Measurements from ENCODE around the gene NFKBIE. TPM values are rescaled to one million over a fixed set of nuclear protein-coding genes. Genes with fewer than 3 reads are reported as not detected.
A peak's percentile ranks its signal among the peaks of the same experiment; 100 is the strongest.

Gene NFKBIE
- total and polyA plus RNA-seq, 2 of the 13 experiments (the other 11 are each of a cell fraction or from before 2014, with no cell fraction given), result 6.7 to 14.5 TPM

DNA sequence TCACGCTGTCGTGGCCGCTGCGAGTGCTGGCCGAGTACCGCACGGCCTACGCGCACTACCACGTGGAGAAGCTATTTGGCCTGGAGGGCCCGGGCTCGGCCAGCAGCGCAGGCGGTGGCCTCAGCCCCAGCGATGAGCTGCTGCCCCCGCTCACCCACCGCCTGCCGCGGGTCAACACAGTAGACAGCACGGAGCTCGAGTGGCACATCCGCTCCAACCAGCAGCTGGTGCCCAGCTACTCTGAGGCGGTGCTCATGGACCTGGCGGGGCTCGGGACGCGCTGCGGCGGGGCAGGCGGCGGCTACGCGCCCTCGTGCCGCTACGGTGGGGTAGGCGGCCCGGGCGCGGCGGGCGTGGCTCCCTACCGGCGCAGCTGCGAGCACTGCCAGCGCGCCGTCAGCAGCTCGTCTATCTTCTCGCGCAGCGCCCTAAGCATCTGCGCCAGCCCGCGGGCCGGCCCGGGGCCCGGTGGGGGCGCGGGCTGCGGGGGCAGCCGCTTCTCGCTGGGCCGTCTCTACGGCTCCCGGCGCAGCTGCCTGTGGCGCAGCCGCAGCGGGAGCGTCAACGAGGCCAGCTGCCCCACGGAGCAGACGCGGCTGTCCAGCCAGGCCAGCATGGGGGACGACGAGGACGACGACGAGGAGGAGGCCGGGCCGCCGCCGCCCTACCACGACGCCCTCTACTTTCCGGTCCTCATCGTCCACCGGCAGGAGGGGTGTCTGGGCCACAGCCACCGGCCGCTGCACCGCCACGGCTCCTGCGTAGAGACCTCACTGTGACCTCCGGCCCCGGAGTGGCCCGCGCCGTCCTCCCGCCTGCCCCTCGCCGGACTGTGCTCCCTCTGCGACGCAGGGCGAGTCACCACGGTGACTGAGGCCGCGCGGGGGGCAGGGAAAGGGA is 10.6 kb upstream of the NFKBIE start (continued):
- TF ChIP-seq, protein P1, sequence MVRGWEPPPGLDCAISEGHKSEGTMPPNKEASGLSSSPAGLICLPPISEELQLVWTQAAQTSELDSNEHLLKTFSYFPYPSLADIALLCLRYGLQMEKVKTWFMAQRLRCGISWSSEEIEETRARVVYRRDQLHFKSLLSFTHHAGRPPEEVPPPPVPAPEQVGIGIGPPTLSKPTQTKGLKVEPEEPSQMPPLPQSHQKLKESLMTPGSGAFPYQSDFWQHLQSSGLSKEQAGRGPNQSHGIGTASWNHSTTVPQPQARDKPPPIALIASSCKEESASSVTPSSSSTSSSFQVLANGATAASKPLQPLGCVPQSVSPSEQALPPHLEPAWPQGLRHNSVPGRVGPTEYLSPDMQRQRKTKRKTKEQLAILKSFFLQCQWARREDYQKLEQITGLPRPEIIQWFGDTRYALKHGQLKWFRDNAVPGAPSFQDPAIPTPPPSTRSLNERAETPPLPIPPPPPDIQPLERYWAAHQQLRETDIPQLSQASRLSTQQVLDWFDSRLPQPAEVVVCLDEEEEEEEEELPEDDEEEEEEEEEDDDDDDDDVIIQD (CRISPR knock-in tag; IDR thresholded peaks at IDR 0.05; ENCODE audit: low read depth), result no peak
- TF ChIP-seq ZNF607 (CRISPR knock-in tag; IDR thresholded peaks at IDR 0.05; ENCODE audit: borderline replicate concordance) (no peak), ZNF563 (CRISPR knock-in tag; IDR thresholded peaks at IDR 0.05) (peak; percentile 85; the same call in 1 of the 2 replicates), GPN1 (CRISPR knock-in tag; IDR thresholded peaks at IDR 0.05; ENCODE audit: borderline replicate concordance) (no peak), SRSF1 (optimal IDR thresholded peaks at IDR 0.05; ENCODE audit: low read depth, low read length) (no peak), ZNF589 (CRISPR knock-in tag; conservative IDR thresholded peaks at IDR 0.05) (peak; percentile 78; the same call in 1 of the 2 replicates), IRF2 (CRISPR knock-in tag; IDR thresholded peaks at IDR 0.05) (no peak), KDM5B (CRISPR knock-in tag; IDR thresholded peaks at IDR 0.05; ENCODE audit: borderline replicate concordance) (peak; percentile 56), HOXA3 (CRISPR knock-in tag; IDR thresholded peaks at IDR 0.05) (peak; percentile 57), FLYWCH1 (CRISPR knock-in tag; IDR thresholded peaks at IDR 0.05) (peak; percentile 54; the same call in 1 of the 2 replicates)
- TF ChIP-seq, protein P2, sequence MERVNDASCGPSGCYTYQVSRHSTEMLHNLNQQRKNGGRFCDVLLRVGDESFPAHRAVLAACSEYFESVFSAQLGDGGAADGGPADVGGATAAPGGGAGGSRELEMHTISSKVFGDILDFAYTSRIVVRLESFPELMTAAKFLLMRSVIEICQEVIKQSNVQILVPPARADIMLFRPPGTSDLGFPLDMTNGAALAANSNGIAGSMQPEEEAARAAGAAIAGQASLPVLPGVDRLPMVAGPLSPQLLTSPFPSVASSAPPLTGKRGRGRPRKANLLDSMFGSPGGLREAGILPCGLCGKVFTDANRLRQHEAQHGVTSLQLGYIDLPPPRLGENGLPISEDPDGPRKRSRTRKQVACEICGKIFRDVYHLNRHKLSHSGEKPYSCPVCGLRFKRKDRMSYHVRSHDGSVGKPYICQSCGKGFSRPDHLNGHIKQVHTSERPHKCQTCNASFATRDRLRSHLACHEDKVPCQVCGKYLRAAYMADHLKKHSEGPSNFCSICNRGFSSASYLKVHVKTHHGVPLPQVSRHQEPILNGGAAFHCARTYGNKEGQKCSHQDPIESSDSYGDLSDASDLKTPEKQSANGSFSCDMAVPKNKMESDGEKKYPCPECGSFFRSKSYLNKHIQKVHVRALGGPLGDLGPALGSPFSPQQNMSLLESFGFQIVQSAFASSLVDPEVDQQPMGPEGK (CRISPR knock-in tag; IDR thresholded peaks at IDR 0.05), result peak; percentile 11; the same call in 1 of the 2 replicates
- TF ChIP-seq, protein P3, sequence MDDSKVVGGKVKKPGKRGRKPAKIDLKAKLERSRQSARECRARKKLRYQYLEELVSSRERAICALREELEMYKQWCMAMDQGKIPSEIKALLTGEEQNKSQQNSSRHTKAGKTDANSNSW (CRISPR knock-in tag; IDR thresholded peaks at IDR 0.05; ENCODE audit: borderline replicate concordance), result 0 out of 2 replicates have a peak, but pooled peaks have one; percentile 78
- TF ChIP-seq, protein P4, sequence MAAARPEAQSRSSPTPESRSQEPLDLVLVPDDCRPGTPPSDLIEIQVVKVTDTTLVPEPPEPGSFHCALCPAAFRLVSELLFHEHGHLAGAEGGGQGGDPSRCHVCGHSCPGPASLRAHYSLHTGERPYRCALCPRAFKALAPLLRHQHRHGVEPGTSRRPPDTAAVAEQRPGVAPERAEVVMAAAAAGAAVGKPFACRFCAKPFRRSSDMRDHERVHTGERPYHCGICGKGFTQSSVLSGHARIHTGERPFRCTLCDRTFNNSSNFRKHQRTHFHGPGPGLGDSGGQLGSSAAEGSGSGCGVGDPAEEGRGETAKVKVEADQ (CRISPR knock-in tag; IDR thresholded peaks at IDR 0.05; ENCODE audit: borderline replicate concordance), result 0 out of 2 replicates have a peak, but pooled peaks have one; percentile 72
- TF ChIP-seq, protein P5, sequence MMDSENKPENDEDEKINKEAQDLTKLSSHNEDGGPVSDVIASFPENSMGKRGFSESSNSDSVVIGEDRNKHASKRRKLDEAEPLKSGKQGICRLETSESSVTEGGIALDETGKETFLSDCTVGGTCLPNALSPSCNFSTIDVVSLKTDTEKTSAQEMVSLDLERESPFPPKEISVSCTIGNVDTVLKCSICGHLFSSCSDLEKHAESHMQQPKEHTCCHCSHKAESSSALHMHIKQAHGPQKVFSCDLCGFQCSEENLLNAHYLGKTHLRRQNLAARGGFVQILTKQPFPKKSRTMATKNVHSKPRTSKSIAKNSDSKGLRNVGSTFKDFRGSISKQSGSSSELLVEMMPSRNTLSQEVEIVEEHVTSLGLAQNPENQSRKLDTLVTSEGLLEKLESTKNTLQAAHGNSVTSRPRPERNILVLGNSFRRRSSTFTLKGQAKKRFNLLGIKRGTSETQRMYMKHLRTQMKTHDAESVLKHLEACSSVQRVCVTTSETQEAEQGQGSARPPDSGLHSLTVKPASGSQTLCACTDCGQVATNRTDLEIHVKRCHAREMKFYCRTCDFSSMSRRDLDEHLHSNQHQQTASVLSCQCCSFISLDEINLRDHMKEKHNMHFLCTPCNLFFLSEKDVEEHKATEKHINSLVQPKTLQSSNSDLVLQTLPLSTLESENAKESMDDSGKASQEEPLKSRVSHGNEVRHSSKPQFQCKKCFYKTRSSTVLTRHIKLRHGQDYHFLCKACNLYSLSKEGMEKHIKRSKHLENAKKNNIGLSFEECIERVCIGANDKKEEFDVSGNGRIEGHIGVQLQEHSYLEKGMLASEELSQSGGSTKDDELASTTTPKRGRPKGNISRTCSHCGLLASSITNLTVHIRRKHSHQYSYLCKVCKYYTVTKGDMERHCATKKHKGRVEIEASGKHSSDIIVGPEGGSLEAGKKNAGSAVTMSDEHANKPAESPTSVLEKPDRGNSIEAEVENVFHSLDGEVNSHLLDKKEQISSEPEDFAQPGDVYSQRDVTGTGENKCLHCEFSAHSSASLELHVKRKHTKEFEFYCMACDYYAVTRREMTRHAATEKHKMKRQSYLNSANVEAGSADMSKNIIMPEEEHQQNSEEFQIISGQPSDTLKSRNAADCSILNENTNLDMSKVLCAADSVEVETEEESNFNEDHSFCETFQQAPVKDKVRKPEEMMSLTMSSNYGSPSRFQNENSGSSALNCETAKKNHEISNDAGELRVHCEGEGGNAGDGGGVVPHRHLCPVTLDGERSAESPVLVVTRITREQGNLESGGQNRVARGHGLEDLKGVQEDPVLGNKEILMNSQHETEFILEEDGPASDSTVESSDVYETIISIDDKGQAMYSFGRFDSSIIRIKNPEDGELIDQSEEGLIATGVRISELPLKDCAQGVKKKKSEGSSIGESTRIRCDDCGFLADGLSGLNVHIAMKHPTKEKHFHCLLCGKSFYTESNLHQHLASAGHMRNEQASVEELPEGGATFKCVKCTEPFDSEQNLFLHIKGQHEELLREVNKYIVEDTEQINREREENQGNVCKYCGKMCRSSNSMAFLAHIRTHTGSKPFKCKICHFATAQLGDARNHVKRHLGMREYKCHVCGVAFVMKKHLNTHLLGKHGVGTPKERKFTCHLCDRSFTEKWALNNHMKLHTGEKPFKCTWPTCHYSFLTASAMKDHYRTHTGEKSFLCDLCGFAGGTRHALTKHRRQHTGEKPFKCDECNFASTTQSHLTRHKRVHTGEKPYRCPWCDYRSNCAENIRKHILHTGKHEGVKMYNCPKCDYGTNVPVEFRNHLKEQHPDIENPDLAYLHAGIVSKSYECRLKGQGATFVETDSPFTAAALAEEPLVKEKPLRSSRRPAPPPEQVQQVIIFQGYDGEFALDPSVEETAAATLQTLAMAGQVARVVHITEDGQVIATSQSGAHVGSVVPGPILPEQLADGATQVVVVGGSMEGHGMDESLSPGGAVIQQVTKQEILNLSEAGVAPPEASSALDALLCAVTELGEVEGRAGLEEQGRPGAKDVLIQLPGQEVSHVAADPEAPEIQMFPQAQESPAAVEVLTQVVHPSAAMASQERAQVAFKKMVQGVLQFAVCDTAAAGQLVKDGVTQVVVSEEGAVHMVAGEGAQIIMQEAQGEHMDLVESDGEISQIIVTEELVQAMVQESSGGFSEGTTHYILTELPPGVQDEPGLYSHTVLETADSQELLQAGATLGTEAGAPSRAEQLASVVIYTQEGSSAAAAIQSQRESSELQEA (CRISPR knock-in tag; IDR thresholded peaks at IDR 0.05; ENCODE audit: not compliant biosample characterization), result no peak

Measured in HepG2 (cell line).